Ectodermal cell (in vitro differentiated cells): Measurements from ENCODE around the gene MADD. TPM values are rescaled to one million over a fixed set of nuclear protein-coding genes. Genes with fewer than 3 reads are reported as not detected.

Experiments used
- H3K27ac ChIP-seq: 2 replicates; pipeline ENCODE4 v1.7.0; 2013; ENCODE audit warnings: mild to moderate bottlenecking, low read depth, low read length; ENCODE audit not compliant: insufficient read depth, poor library complexity, severe bottlenecking
- H3K27me3 ChIP-seq: 2 replicates; pipeline ENCODE4 v1.7.0; 2013; ENCODE audit warnings: mild to moderate bottlenecking, low read length; ENCODE audit not compliant: insufficient read depth, control insufficient read depth, poor library complexity, severe bottlenecking
- H3K36me3 ChIP-seq: one replicate; pipeline ENCODE4 v1.7.0; 2013; ENCODE audit warnings: low read length; ENCODE audit not compliant: control insufficient read depth, insufficient read depth
- H3K4me1 ChIP-seq: one replicate; pipeline ENCODE4 v1.7.0; 2013; ENCODE audit warnings: low read length; ENCODE audit not compliant: control insufficient read depth, insufficient read depth
- H3K4me3 ChIP-seq: 2 replicates; pipeline ENCODE4 v1.7.0; 2013; ENCODE audit warnings: low read depth, low read length, control low read depth; ENCODE audit not compliant: insufficient read depth
- H3K9me3 ChIP-seq: 2 replicates; pipeline ENCODE4 v1.7.0; 2013; ENCODE audit warnings: mild to moderate bottlenecking, low read length, moderate library complexity; ENCODE audit not compliant: control insufficient read depth
- WGBS, 2 experiments: methylation state at CpG; one replicate each; pipeline ENCODE4 v1.1.7; 2013; ENCODE audit warnings: missing lambda C conversion rate in 2 of 2; 5-methylcytosine and 5-hydroxymethylcytosine counted together
- polyA plus RNA-seq, 4 experiments: library from polyadenylated mRNA; stranded (reverse); fragments of 50-300 nt; gene quantifications; one replicate each; pipeline ENCODE4 v1.2.3, GENCODE V29; 2013

MADD gene
- polyA plus RNA-seq (2013, experiment 1 of 4) = 31.4 TPM
- polyA plus RNA-seq (2013, experiment 2 of 4) = 26.2 TPM
- 18.7 TPM for polyA plus RNA-seq (2013, experiment 3 of 4)
- polyA plus RNA-seq (2013, experiment 4 of 4) = 22.5 TPM

DNA sequence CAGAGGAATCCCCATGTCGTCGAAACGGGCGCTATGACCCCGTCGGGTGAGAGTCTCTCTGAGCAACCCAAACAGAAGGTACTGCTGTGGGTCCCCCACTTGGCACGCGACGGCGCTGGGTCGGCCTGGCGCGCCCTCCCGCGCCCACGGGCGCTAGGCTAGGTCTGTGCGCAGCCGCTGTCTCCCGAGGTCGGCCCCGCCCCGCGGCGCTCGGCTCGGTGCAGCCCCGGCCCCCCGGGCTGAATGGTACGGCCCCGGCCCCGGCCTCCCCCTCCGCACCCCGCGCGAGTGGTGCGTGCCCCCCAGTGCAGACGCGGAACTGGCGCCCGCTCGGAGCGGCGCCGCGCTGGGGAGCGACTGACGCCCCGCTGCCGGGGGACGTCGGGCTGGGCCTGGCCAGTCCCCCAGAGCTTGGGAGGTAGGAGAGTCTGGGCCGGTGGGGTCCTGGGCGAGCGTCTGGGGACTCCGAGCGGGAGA lies at the start of gene MADD:
MADD (plus strand) TSS at position 305 of the 477 bp plus-strand sequence.
- Histone ChIP-seq H3K4me1 (peaks cover 17% of the 10 kb centered on the region), H3K27ac (peak within 1 kb of the TSS; percentile 77), H3K36me3 (no peaks in the 10 kb centered on the region), H3K4me3 (peak within 1 kb of the TSS; percentile 80), H3K9me3 (no peaks in the 10 kb centered on the region), H3K27me3 (no peaks in the 10 kb centered on the region)
- 0 to 1% methylated on average over 57 of the region's 57 CpGs for WGBS, 2 experiments

DNA sequence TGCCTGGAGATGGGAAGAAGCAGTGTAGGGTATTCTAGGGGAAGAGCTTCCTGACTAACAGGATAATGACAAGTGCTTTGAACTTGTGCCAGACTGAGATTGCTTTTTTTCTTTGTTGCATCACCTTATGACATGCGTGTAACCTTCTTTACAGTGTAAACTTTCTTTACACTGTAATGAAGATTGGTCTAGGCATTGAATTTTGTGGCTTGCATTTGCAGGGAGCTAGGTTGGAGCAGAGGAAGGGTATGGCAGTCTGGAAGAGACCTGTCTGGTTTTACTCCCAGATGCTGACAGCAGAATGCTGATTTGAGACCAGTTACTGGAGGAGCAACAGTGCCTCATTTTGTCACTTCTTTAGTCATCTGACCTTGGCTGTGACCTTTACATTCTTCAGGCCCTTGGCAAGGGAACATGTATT lies 49.5 kb upstream of the MADD start:
- Histone ChIP-seq H3K36me3 (peaks cover 4% of the 10 kb centered on the region), H3K4me3 (no peak overlapping the region), H3K27me3 (no peaks in the 10 kb centered on the region), H3K27ac (no peak overlapping the region), H3K4me1 (peaks cover 4% of the 10 kb centered on the region), H3K9me3 (no peaks in the 10 kb centered on the region)
- whole genome bisulfite sequencing, 2 experiments = 90% methylated on average over 1 of the region's 1 CpG; no CpG with 5 or more reads in 1 of the 2 experiments

DNA sequence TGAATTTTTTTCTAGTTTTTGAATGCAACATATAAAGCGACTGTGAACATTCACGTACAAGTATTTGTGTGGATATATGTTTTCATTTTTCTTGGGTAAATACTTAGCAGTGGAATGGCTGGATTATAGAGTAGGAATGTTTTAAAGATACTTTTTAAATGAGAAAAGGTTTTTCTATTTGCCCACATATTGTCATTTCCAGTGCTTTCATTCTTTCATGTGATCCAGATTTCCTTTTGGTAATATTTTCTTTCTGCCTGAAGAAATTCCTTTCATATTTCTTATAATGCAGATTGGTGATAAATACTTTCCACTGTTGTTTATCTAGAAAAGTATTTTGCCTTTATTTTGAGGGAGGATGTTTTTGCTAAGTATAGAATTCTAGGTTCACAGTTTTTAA lies 47.2 kb upstream of the MADD start:
- Histone ChIP-seq H3K9me3 (no peaks in the 10 kb centered on the region), H3K4me3 (no peak overlapping the region), H3K27ac (no peak overlapping the region), H3K36me3 (peaks cover 15% of the 10 kb centered on the region), H3K27me3 (no peaks in the 10 kb centered on the region), H3K4me1 (no peaks in the 10 kb centered on the region)
- WGBS, 2 experiments = 97 to 98% methylated on average over 2 of the region's 2 CpGs

DNA sequence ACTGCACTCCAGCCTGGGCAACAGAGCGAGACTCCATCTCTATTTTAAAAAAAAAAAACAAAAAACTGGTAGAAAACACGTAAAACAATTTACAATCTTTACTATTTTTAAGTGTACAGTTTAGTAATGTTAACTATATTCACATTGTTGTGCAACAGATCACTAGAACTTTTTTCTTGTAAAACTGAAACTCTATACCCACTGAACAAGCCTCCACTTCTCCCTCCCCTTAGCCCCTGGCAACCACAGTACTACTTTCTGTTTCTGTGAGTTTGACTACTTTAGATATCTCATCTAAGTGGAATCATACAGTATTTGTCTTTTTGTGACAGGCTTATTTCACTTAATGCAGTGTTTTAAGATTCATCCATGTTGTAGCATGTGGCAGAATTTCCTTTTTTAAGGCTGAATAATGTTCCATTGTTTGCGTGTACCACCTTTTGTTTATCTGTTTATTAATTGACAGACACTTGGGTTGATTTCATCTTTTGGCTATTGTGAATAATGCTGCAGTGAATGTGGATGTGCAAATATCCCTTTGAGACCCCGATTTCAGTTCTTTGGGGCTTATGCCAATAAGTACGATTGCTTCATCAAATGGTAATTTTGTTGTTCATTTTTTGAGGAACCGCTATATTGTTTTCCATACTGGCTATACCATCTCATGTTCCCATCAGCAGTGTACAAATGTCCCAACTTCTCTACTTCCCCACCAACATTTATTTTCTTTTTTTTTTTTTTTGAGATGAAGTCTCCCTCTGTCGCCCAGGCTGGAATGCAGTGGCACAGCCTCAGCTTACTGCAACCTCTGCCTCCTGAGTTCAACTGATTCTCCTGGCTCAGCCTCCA lies 44.2 kb upstream of the MADD start:
- H3K4me1 ChIP-seq = no peaks in the 10 kb centered on the region
- no peak overlapping the region for H3K27ac ChIP-seq
- peaks cover 13% of the 10 kb centered on the region for H3K36me3 ChIP-seq
- 95 to 97% methylated on average over 6 of the region's 7 CpGs for WGBS, 2 experiments
- H3K4me3 ChIP-seq = no peak overlapping the region
- H3K9me3 ChIP-seq = no peaks in the 10 kb centered on the region
- H3K27me3 ChIP-seq = no peaks in the 10 kb centered on the region

DNA sequence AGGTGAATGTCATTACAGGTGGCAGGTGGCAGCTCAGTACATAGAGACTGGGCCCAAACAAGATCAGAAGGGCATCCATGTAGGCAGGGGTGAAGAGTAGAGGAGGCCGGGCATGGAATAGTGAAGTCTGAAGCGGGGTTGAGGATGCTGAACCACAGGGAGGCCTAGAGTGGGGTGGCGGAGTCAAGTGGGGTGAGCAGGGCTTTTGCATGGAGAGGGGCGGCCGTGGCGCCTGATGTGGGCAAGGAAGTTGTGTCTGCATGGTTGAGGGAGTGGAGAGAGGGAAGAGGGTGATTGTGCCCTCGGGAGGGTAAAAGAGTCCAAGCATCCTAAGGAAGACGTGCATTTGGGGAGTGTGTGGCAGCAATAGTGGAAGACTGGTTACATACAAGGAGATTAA lies 40.8 kb upstream of the MADD start:
- 94 to 95% methylated on average over 8 of the region's 8 CpGs for WGBS, 2 experiments
- Histone ChIP-seq H3K27me3 (no peaks in the 10 kb centered on the region), H3K9me3 (no peaks in the 10 kb centered on the region), H3K4me3 (no peak overlapping the region), H3K27ac (no peak overlapping the region), H3K4me1 (no peaks in the 10 kb centered on the region), H3K36me3 (peaks cover 13% of the 10 kb centered on the region)

DNA sequence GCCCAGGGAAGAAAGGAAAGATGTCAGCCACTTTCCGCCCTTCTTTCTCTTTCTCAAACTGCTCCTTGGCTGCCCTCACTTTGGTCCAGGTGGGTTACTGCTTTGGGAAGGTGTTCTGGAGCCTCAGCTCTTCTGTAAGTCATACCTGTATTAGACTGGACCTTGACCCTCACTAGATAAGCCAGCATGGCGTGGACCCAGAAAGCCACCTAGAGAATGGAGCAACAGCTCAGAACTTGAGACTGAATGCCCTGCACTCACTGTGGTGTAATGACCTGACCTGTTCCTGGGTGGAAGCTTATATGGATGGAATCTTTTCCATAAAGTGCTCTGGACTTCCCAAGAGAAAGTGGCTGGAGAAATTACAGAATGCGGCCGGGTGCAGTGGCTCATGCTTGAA lies 36.9 kb upstream of the MADD start:
- Histone ChIP-seq H3K4me1 (no peaks in the 10 kb centered on the region), H3K4me3 (no peak overlapping the region), H3K9me3 (no peaks in the 10 kb centered on the region), H3K27me3 (no peaks in the 10 kb centered on the region), H3K36me3 (no peaks in the 10 kb centered on the region), H3K27ac (no peak overlapping the region)
- WGBS, 2 experiments = 95 to 96% methylated on average over 4 of the region's 4 CpGs

DNA sequence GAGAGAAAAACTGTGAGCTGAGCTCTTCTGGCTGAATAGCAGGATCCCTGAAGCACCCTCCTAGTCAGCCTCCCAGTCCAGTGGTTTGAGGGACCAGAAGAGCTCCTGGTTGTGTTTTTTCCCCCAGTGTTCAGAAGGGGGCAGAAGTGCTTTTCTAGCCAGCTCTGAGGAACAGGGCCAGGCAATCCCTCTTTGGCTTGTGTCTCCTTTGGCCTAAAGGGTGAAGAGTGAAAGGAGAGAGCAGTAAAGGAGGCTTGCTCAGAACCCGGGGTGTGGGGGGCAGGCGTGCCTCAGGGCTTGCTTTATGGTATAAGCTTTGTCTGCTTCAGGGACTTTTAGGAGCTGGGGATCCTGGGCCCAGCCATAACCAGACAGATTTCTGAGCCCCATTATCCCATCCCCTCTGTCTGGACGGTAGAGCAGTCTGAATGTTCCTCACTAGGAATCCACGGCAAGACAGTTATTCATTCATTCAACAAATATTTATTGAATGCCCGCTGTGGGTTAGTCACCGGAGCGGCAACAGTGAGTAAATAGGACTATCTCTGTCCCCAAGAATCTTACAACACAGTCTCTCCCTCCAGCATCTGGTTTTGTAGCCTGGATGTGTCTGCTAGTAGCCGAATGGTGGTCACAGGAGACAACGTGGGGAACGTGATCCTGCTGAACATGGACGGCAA lies 35.8 kb upstream of the MADD start:
- Histone ChIP-seq H3K27me3 (no peaks in the 10 kb centered on the region), H3K27ac (no peak overlapping the region), H3K4me1 (no peaks in the 10 kb centered on the region), H3K36me3 (peaks cover 7% of the 10 kb centered on the region), H3K9me3 (no peaks in the 10 kb centered on the region), H3K4me3 (no peak overlapping the region)
- WGBS, 2 experiments = 91% methylated on average over 11 of the region's 11 CpGs

DNA sequence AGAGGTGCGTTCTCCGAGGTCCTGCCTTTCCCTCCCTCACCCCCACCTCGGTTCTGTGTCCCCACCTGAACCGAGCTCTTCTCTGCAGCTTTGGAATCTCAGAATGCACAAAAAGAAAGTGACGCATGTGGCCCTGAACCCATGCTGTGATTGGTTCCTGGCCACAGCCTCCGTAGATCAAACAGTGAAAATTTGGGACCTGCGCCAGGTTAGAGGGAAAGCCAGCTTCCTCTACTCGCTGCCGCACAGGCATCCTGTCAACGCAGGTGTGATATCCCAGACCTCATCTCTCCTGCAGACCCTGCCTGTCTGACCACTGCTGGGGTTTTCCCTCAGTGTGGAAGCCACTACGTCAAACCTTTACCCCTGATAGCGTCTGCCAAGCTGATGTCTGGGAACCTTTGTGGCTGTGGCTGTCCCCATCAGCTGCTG lies 35.2 kb upstream of the MADD start:
- Histone ChIP-seq H3K36me3 (peaks cover 11% of the 10 kb centered on the region), H3K9me3 (no peaks in the 10 kb centered on the region), H3K4me1 (no peaks in the 10 kb centered on the region), H3K27me3 (no peaks in the 10 kb centered on the region), H3K27ac (no peak overlapping the region), H3K4me3 (no peak overlapping the region)
- 94 to 95% methylated on average over 12 of the region's 12 CpGs for WGBS, 2 experiments

DNA sequence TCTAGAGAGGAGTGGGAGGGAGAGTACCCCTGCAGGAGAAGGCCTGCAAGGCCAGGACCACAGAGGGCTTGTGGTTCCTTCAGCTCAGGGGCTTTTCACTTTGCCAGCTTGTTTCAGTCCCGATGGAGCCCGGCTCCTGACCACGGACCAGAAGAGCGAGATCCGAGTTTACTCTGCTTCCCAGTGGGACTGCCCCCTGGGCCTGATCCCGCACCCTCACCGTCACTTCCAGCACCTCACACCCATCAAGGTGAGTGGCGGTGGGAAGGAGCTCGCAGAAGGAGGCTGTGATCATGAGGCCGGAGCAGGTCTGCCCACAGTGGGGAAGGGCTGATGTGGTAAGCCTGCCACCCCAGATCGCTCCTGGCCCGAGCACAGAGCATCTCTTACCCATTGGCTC lies 34.8 kb upstream of the MADD start:
- peaks cover 11% of the 10 kb centered on the region for H3K36me3 ChIP-seq
- no peak overlapping the region for H3K27ac ChIP-seq
- no peaks in the 10 kb centered on the region for H3K9me3 ChIP-seq
- 95% methylated on average over 12 of the region's 12 CpGs for WGBS, 2 experiments
- H3K4me1 ChIP-seq = no peaks in the 10 kb centered on the region
- no peaks in the 10 kb centered on the region for H3K27me3 ChIP-seq
- no peak overlapping the region for H3K4me3 ChIP-seq

DNA sequence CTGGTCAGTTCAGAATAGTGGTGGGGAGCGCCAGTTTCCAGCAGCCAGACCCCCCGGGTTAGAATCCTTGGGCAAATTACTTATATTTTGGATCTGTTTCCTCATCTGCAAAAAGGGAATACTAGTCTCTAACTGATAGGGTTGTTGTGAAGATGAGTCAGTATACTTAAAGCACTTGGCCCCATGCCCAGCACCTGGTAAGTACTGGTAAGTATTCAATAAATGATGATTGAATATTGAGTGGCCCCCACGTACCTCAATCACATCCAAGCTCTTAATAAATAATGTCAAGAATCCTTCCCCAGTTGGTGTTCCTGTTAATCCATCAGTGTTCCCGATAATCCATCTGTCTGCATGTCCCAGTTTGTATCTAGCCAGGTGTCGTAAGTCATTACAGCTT lies 33.5 kb upstream of the MADD start:
- Histone ChIP-seq H3K36me3 (peaks cover 15% of the 10 kb centered on the region), H3K27me3 (no peaks in the 10 kb centered on the region), H3K4me3 (no peak overlapping the region), H3K9me3 (no peaks in the 10 kb centered on the region), H3K4me1 (no peaks in the 10 kb centered on the region), H3K27ac (no peak overlapping the region)
- 93 to 96% methylated on average over 5 of the region's 5 CpGs for WGBS, 2 experiments
